Esophagus muscularis mucosa (tissue), 4 donors: Measurements from ENCODE around the gene CDC34. TPM values are rescaled to one million over a fixed set of nuclear protein-coding genes. Genes with fewer than 3 reads are reported as not detected.

Source experiments
- DNase-seq: peaks from one replicate; pipeline ENCODE4 v3.0.0-alpha.2; 2017; ENCODE audit errors: extremely low spot score
- H3K27ac ChIP-seq, 4 donors: fragments of 200-600 bp; sonication (generic); replicated peaks in 1 of 4; 1 replicate in 3 of 4; 2 replicates in 1 of 4; pipeline ENCODE4 v1.5.1; 2016 to 2019; ENCODE audit warnings: mild to moderate bottlenecking in 1 of 4
- H3K27me3 ChIP-seq, 4 donors: fragments of 200-600 bp; sonication (generic); one replicate each; pipeline versions ENCODE4 v1.5.1 to v1.6.0; 2016 to 2019
- H3K36me3 ChIP-seq, 4 donors: fragments of 200-600 bp; sonication (generic); one replicate each; pipeline ENCODE4 v1.5.1; 2016 to 2019
- H3K4me1 ChIP-seq, 4 donors: fragments of 200-600 bp; sonication (generic); one replicate each; pipeline ENCODE4 v1.5.1; 2016 to 2019
- H3K4me3 ChIP-seq, 4 donors: fragments of 200-600 bp; sonication (generic); 1 replicate in 2 of 4; 2 replicates in 2 of 4; pipeline ENCODE4 v1.5.1; 2016 to 2019; ENCODE audit warnings: mild to moderate bottlenecking in 4 of 4, moderate library complexity in 1 of 4
- H3K9me3 ChIP-seq, 4 donors: fragments of 200-600 bp; sonication (generic); 1 replicate in 3 of 4; 2 replicates in 1 of 4; pipeline ENCODE4 v1.5.1; 2016 to 2019
- EP300 ChIP-seq: sonication (generic); formaldehyde crosslinking; IDR thresholded peaks from one replicate; pipeline ENCODE4 v1.6.1; 2017; ENCODE audit warnings: antibody characterized with exemption
- POLR2A ChIP-seq: fragments of 450-650 bp; IDR thresholded peaks from one replicate; pipeline ENCODE4 v1.6.1; 2017; ENCODE audit warnings: antibody characterized with exemption, moderate library complexity, mild to moderate bottlenecking, low read depth
- POLR2AphosphoS5 ChIP-seq, 2 donors: sonication (generic); formaldehyde crosslinking; IDR thresholded peaks; one replicate each; pipeline ENCODE4 v1.6.1; 2017; ENCODE audit warnings: antibody characterized with exemption in 2 of 2
- WGBS: methylation state at CpG from one replicate; pipeline ENCODE4 v1.1.5; 2018; 5-methylcytosine and 5-hydroxymethylcytosine counted together
- intact Hi-C: fragments of 100-400 bp; cut with DNase I; formaldehyde crosslinking; loops from one replicate; pipeline ENCODE4 v1.15.1; 2023
- total RNA-seq, 4 donors: library from RNA; depleted of rRNA; stranded (reverse); fragments of >200 nt; gene quantifications; one replicate each; pipeline versions ENCODE4 v1.1.0 to v1.2.1, GENCODE V29; 2016
- TF ChIP-seq, protein P1 (sequence below), 3 experiments: fragments of 200-600 bp in 2 of 3; fragments of 450-650 bp in 1 of 3; sonication (generic) in 2 of 3; IDR thresholded peaks; one replicate each; pipeline ENCODE4 v1.5.1; 2017 to 2019; ENCODE audit warnings: antibody characterized with exemption in 3 of 3, mild to moderate bottlenecking in 2 of 3, moderate library complexity in 1 of 3

The CDC34 gene
- total RNA-seq, 4 donors from 2014 or later: 62.5 to 100 (median 76.2) TPM

DNA sequence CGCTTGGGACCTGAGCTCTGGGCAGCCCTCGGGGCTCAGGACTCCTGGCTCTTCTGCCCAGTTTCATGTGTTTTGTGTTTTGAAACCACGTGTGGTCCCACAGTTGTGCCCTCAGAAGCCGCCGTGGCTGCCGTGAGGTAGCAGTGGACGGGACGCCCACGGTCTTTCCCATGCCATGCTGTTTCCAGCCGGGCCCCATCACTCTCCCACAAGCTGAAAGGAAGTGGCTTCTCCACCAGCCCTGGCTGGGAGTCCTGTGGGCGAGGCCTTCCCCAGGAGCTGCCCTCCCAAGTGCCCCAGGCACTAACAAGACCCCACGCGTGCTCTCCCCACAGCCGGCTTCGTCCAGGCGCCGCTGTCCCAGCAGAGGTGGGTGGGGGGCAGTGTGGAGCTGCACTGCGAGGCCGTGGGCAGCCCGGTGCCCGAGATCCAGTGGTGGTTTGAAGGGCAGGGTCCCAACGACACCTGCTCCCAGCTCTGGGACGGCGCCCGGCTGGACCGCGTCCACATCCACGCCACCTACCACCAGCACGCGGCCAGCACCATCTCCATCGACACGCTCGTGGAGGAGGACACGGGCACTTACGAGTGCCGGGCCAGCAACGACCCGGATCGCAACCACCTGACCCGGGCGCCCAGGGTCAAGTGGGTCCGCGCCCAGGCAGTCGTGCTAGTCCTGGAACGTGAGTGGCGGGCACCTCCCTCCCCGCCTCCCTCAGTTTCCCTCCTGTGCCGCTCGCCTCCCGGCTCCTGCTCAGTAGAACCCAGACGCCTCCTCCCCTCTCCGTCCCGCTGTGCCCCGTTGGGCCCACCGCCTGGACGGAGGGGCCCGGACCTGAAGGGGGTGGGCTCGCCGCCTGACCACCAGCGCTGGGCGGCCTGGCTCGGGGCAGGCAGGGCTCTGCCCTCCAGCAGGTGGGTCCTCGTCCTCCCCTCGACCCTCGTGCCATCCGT lies 46.2 kb downstream of the CDC34 start:
- H3K9me3 ChIP-seq: no peaks in the 10 kb centered on the region
- H3K4me1 ChIP-seq: peaks cover 43 to 53% (median 51%) of the 10 kb centered on the region in 4 donors
- no peak for DNase-seq
- TF ChIP-seq POLR2AphosphoS5 (IDR thresholded peaks at IDR 0.05): no peak
- TF ChIP-seq POLR2A: no peak
- no peak for TF ChIP-seq EP300
- TF ChIP-seq, protein P1, sequence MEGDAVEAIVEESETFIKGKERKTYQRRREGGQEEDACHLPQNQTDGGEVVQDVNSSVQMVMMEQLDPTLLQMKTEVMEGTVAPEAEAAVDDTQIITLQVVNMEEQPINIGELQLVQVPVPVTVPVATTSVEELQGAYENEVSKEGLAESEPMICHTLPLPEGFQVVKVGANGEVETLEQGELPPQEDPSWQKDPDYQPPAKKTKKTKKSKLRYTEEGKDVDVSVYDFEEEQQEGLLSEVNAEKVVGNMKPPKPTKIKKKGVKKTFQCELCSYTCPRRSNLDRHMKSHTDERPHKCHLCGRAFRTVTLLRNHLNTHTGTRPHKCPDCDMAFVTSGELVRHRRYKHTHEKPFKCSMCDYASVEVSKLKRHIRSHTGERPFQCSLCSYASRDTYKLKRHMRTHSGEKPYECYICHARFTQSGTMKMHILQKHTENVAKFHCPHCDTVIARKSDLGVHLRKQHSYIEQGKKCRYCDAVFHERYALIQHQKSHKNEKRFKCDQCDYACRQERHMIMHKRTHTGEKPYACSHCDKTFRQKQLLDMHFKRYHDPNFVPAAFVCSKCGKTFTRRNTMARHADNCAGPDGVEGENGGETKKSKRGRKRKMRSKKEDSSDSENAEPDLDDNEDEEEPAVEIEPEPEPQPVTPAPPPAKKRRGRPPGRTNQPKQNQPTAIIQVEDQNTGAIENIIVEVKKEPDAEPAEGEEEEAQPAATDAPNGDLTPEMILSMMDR (IDR thresholded peaks at IDR 0.05): no peak
- intact Hi-C loops: loop anchor here (5.0 kb wide), 1 partner anchor 55 kb away; the partner anchor contains the start of gene POLRMT
- no peak overlapping the region for H3K27ac ChIP-seq
- peaks cover 27 to 52% (median 46%) of the 10 kb centered on the region in 4 donors for H3K36me3 ChIP-seq
- no peaks in the 10 kb centered on the region for H3K27me3 ChIP-seq
- H3K4me3 ChIP-seq: no peak overlapping the region
- 91% methylated on average over 27 of the region's 66 CpGs for WGBS

DNA sequence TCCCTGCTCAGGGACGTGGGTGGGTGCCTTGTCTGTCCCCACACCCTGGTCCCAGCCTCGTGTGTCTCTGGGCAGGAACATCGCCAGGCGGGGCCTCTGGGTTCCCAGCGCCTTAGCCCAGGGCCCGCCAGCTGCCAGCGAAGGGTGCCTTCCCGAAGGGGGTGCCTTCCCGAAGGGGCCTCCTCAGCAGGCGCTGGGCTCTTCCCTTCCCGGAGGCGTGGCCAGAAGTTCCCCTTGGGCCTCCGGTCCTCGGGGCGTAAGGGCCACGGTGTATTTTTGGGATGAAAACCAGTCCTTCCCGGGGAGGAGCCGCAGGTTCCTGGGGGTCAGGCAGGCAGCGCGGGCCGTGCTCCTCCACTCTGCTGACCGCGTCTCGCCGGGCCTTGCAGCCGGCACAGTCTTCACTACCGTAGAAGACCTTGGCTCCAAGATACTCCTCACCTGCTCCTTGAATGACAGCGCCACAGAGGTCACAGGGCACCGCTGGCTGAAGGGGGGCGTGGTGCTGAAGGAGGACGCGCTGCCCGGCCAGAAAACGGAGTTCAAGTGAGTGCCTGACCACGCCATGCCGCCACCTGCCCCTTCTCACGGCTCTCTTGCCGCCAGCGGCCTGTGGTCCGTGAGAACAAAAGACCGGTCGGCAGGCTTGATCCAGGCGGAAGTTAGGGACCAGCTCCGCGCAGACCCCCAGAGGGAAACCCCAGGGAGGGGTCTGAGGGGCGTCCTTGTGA lies 47.7 kb downstream of the CDC34 start:
- H3K4me3 ChIP-seq: no peak overlapping the region
- H3K4me1 ChIP-seq: peaks cover 30 to 43% (median 42%) of the 10 kb centered on the region in 4 donors
- peaks cover 0 to 7% (median 0%) of the 10 kb centered on the region in 4 donors for H3K27me3 ChIP-seq
- no peak overlapping the region for H3K27ac ChIP-seq
- WGBS: 92% methylated on average over 15 of the region's 46 CpGs
- H3K36me3 ChIP-seq: peaks cover 34 to 62% (median 56%) of the 10 kb centered on the region in 4 donors
- TF ChIP-seq POLR2A (no peak), POLR2AphosphoS5 (IDR thresholded peaks at IDR 0.05) (no peak), EP300 (no peak)
- TF ChIP-seq, protein P1 (IDR thresholded peaks at IDR 0.05): no peak
- no peak for DNase-seq
- H3K9me3 ChIP-seq: no peaks in the 10 kb centered on the region
- intact Hi-C loops: loop anchor here (5.0 kb wide), 1 partner anchor 53 kb away; the partner anchor contains the start of gene POLRMT

DNA sequence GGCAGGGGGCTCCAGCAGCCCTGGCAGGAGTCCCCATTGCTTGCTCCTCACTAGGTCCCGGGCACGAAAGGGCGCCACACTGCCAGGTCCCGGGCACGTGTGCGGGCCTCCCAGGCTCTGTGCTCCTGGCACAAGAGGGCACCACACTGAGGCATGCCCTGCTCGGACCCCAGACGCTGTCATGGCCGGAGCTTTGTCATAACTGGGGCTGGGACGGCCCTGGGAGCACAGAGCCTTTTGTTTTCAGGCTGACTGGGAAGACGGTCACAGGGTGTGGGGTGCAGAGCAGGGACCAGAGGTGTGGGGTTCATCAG lies 48.2 kb downstream of the CDC34 start:
- Histone ChIP-seq H3K27ac (no peak overlapping the region), H3K4me3 (no peak overlapping the region), H3K9me3 (no peaks in the 10 kb centered on the region), H3K4me1 (peaks cover 25 to 41% (median 38%) of the 10 kb centered on the region in 4 donors), H3K36me3 (peaks cover 34 to 62% (median 56%) of the 10 kb centered on the region in 4 donors), H3K27me3 (peaks cover 0 to 12% (median 0%) of the 10 kb centered on the region in 4 donors)
- 67% methylated on average over 2 of the region's 11 CpGs for WGBS
- TF ChIP-seq EP300: no peak
- TF ChIP-seq POLR2A: no peak
- no peak for TF ChIP-seq POLR2AphosphoS5 (IDR thresholded peaks at IDR 0.05)
- DNase-seq: no peak
- intact Hi-C loops: loop anchor here (5.0 kb wide), 1 partner anchor 53 kb away; the partner anchor contains the start of gene POLRMT

DNA sequence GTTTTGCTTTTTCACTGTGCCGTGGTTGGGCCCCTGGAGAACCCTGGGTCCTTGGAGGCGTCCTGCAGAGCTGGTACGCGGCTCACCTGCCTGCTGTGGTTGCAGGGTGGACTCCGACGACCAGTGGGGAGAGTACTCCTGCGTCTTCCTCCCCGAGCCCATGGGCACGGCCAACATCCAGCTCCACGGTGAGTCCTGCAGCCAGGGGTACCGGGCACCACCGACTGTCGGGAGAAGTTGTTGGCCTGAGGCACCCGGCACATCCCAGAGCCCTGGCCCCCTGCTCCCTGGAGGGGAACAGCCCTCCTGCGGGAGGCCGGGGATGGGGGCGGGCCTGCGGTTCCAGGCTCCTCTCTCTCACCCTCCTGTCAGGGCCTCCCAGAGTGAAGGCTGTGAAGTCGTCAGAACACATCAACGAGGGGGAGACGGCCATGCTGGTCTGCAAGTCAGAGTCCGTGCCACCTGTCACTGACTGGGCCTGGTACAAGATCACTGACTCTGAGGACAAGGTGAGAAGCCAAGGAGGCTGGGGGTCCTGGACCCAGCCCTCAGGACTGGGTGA lies 48.8 kb downstream of the CDC34 start:
- no peak overlapping the region for H3K27ac ChIP-seq
- H3K4me3 ChIP-seq: no peak overlapping the region
- DNase-seq: no peak
- peaks cover 34 to 62% (median 56%) of the 10 kb centered on the region in 4 donors for H3K36me3 ChIP-seq
- peaks cover 0 to 18% (median 0%) of the 10 kb centered on the region in 4 donors for H3K27me3 ChIP-seq
- no peaks in the 10 kb centered on the region for H3K9me3 ChIP-seq
- 86% methylated on average over 13 of the region's 22 CpGs for WGBS
- H3K4me1 ChIP-seq: peaks cover 20 to 35% (median 32%) of the 10 kb centered on the region in 4 donors
- TF ChIP-seq POLR2A (no peak), POLR2AphosphoS5 (IDR thresholded peaks at IDR 0.05) (no peak), EP300 (no peak)
- TF ChIP-seq, protein P1 (IDR thresholded peaks at IDR 0.05): no peak
- intact Hi-C loops: no loop called here
